Keratinocyte (primary cell): ENCODE data around the gene MAGI2. TPM values are rescaled to one million over a fixed set of nuclear protein-coding genes. Genes with fewer than 3 reads are reported as not detected.

ENCODE experiments used
- DNase-seq: peaks from one replicate; pipeline ENCODE4 v3.0.0-alpha.2; 2011; ENCODE audit warnings: low read depth, missing footprints, low spot score
- FAIRE-seq: peaks from 2 replicates; lab custom pipeline; 2011; peaks lifted over from hg19 to GRCh38; lab: Jason Lieb, UNC
- H2AFZ ChIP-seq: 2 replicates; pipeline ENCODE4 v1.6.0; 2012; ENCODE audit warnings: low read length, control low read depth, inconsistent platforms; ENCODE audit not compliant: control insufficient read depth
- H3K27ac ChIP-seq: 2 replicates; pipeline ENCODE4 v1.5.1; 2011; ENCODE audit warnings: low read length; ENCODE audit not compliant: control insufficient read depth, insufficient read depth
- H3K27me3 ChIP-seq: 3 replicates; pipeline ENCODE4 v1.6.0; 2011; ENCODE audit warnings: low read length; ENCODE audit not compliant: control insufficient read depth, insufficient read depth; ENCODE audit errors: extremely low read depth
- H3K36me3 ChIP-seq, 2 experiments: 2 replicates in 1 of 2; 3 replicates in 1 of 2; pipeline ENCODE4 v1.5.1; 2011; ENCODE audit warnings: low read length in 2 of 2, mild to moderate bottlenecking in 1 of 2; ENCODE audit not compliant: control insufficient read depth in 2 of 2, insufficient read depth in 2 of 2; ENCODE audit errors: extremely low read depth in 1 of 2
- H3K4me1 ChIP-seq: 3 replicates; pipeline ENCODE4 v1.5.1; 2011; ENCODE audit warnings: low read length; ENCODE audit not compliant: control insufficient read depth, insufficient read depth; ENCODE audit errors: extremely low read depth
- H3K4me2 ChIP-seq: 3 replicates; pipeline ENCODE4 v1.6.0; 2011; ENCODE audit warnings: low read depth, low read length; ENCODE audit not compliant: control insufficient read depth, insufficient read depth; ENCODE audit errors: extremely low read depth
- H3K4me3 ChIP-seq, 3 experiments: fragments of 200-600 bp in 1 of 3; sonication (generic) in 1 of 3; 2 replicates in 2 of 3; 3 replicates in 1 of 3; pipeline ENCODE4 v1.5.1; 2011 to 2016; ENCODE audit warnings: low read length in 3 of 3, mild to moderate bottlenecking in 3 of 3, control low read depth in 2 of 3, inconsistent platforms in 1 of 3, low read depth in 1 of 3, mixed read lengths in 1 of 3, mixed run types in 1 of 3, moderate library complexity in 1 of 3; ENCODE audit not compliant: control insufficient read depth in 2 of 3, insufficient read depth in 2 of 3; ENCODE audit errors: extremely low read depth in 1 of 3
- H3K79me2 ChIP-seq: 2 replicates; pipeline ENCODE4 v1.6.0; 2012; ENCODE audit warnings: low read length; ENCODE audit not compliant: control insufficient read depth, insufficient read depth
- H3K9ac ChIP-seq: 3 replicates; pipeline ENCODE4 v1.6.0; 2011; ENCODE audit warnings: low read length; ENCODE audit not compliant: control insufficient read depth, insufficient read depth; ENCODE audit errors: extremely low read depth
- H3K9me1 ChIP-seq: 3 replicates; pipeline ENCODE4 v1.6.0; 2011; ENCODE audit warnings: low read length; ENCODE audit not compliant: control insufficient read depth, insufficient read depth; ENCODE audit errors: extremely low read depth
- H3K9me3 ChIP-seq: 2 replicates; pipeline ENCODE4 v1.5.1; 2012; ENCODE audit warnings: low read depth, low read length; ENCODE audit not compliant: control insufficient read depth
- H4K20me1 ChIP-seq: 3 replicates; pipeline ENCODE4 v1.6.0; 2011; ENCODE audit warnings: low read length; ENCODE audit not compliant: control insufficient read depth, insufficient read depth; ENCODE audit errors: extremely low read depth
- CTCF ChIP-seq, 3 experiments: IDR thresholded peaks in 1 of 3; conservative IDR thresholded peaks in 1 of 3; optimal IDR thresholded peaks in 1 of 3; 2 replicates in 2 of 3; 3 replicates in 1 of 3; pipeline versions ENCODE3 to v1.5.1; 2011; ENCODE audit warnings: low read length in 3 of 3, mild to moderate bottlenecking in 3 of 3, moderate library complexity in 2 of 3, control low read depth in 1 of 3, inconsistent platforms in 1 of 3; ENCODE audit not compliant: insufficient read depth in 2 of 3; ENCODE audit errors: extremely low read depth in 1 of 3
- EZH2 ChIP-seq: IDR thresholded peaks from one replicate; pipeline ENCODE4 v1.6.1; 2012; ENCODE audit warnings: inconsistent platforms, mild to moderate bottlenecking, low read length, moderate library complexity
- dilution Hi-C: fragments of 300-500 bp; cut with MboI; formaldehyde crosslinking; loops from one replicate; pipeline ENCODE4 v1.7.0; 2020; ENCODE audit warnings: low sequenced_read_pairs; ENCODE audit not compliant: extremely low pct_ligation_motif_present
- polyA plus RNA-seq, 5 experiments: library from polyadenylated mRNA; depleted of rRNA in 3 of 5; stranded (reverse) in 3 of 5; stranded (forward) in 1 of 5; unstranded in 1 of 5; fragments of >200 nt; gene quantifications; 1 replicate in 1 of 5; 2 replicates in 3 of 5; 3 replicates in 1 of 5; pipeline versions ENCODE4 v1.2.1 to v1.2.3, GENCODE V29; 2011 to 2012; ENCODE audit warnings: missing spikeins in 2 of 5, low read depth in 1 of 5, low replicate concordance in 1 of 5

MAGI2 gene
- polyA plus RNA-seq, 1 donor (not counting 4 experiments of a cell fraction or from before 2014, with no cell fraction given), result 0.07 TPM

- Histone ChIP-seq H3K79me2 (no peaks in the 10 kb centered on the region), H3K9ac (no peak overlapping the region), H3K9me1 (no peaks in the 10 kb centered on the region), H3K4me1 (peaks cover 6% of the 10 kb centered on the region), H3K9me3 (no peaks in the 10 kb centered on the region), H2AFZ (no peak overlapping the region), H3K4me3 (no peak overlapping the region), H3K4me2 (no peak overlapping the region), H3K36me3 (no peaks in the 10 kb centered on the region), H4K20me1 (no peaks in the 10 kb centered on the region), H3K27ac (no peak overlapping the region), H3K27me3 (no peaks in the 10 kb centered on the region)
- TF ChIP-seq CTCF (optimal IDR thresholded peaks at IDR 0.05 in 1 of 3, IDR thresholded peaks at IDR 0.05 in 1 of 3, conservative IDR thresholded peaks at IDR 0.05 in 1 of 3; ENCODE audit: extremely low read depth in 1 of 3, insufficient read depth in 2 of 3, low read length in 3 of 3), result no peak
- TF ChIP-seq EZH2, result no peak
- no peak for FAIRE-seq
- no peak for DNase-seq
- dilution Hi-C loops, result no loop called here
Measured at GRCh38 chr7:79320741-79321473, 132.6 kb downstream of the MAGI2 start.

GRCh38 chr7:79319369-79319768 is 134.1 kb downstream of the MAGI2 start:
- Histone ChIP-seq H3K27ac (no peak overlapping the region), H4K20me1 (no peaks in the 10 kb centered on the region)
- FAIRE-seq, result no peak

More at GRCh38 chr7:79319369-79319768, 134.1 kb downstream of the MAGI2 start:
- no peak for DNase-seq
- no peak for TF ChIP-seq CTCF (optimal IDR thresholded peaks at IDR 0.05 in 1 of 3, IDR thresholded peaks at IDR 0.05 in 1 of 3, conservative IDR thresholded peaks at IDR 0.05 in 1 of 3; ENCODE audit: extremely low read depth in 1 of 3, insufficient read depth in 2 of 3, low read length in 3 of 3)
- no peak for TF ChIP-seq EZH2
- Histone ChIP-seq H3K9me3 (no peaks in the 10 kb centered on the region), H3K27me3 (no peaks in the 10 kb centered on the region), H3K4me1 (peaks cover 6% of the 10 kb centered on the region), H3K4me2 (no peak overlapping the region), H2AFZ (no peak overlapping the region), H3K36me3 (no peaks in the 10 kb centered on the region), H3K9ac (no peak overlapping the region), H3K4me3 (no peak overlapping the region), H3K79me2 (no peaks in the 10 kb centered on the region), H3K9me1 (no peaks in the 10 kb centered on the region)
- dilution Hi-C loops, result no loop called here
